Measurements from ENCODE around the gene ARID3B.

Gene ARID3B

GRCh38 chr15:74618841-74619596, 78.0 kb downstream of the ARID3B start:
- Histone ChIP-seq H3K79me2 (ENCODE audit: insufficient read depth, low read depth) (peaks cover 62% of the 10 kb centered on the region), H3K36me3 (ENCODE audit: insufficient read depth) (peaks cover 10% of the 10 kb centered on the region; the same call in 1 of the 2 replicates), H2AFZ (ENCODE audit: low read depth) (no peak overlapping the region), H3K27me3 (ENCODE audit: insufficient read depth, low read depth) (no peaks in the 10 kb centered on the region), H3K4me3 (IDR thresholded peaks at IDR 0.05; ENCODE audit: insufficient read depth, low read depth, low read length) (no peak overlapping the region), H3K9ac (no peak overlapping the region), H3K27ac (no peak overlapping the region), H3K4me2 (no peak overlapping the region), H3K4me1 (ENCODE audit: low read depth, poor library complexity, severe bottlenecking) (peaks cover 33% of the 10 kb centered on the region), H4K20me1 (ENCODE audit: insufficient read depth) (0 out of 2 replicates have a peak, but pooled peaks cover 6% of the 10 kb centered on the region)
- TF ChIP-seq CTCF (conservative IDR thresholded peaks at IDR 0.05; ENCODE audit: low read depth, low read length) = no peak

- Histone ChIP-seq H3K4me3 (IDR thresholded peaks at IDR 0.05; ENCODE audit: insufficient read depth, low read depth, low read length) (no peak overlapping the region), H4K20me1 (ENCODE audit: insufficient read depth) (0 out of 2 replicates have a peak, but pooled peaks cover 6% of the 10 kb centered on the region), H3K36me3 (ENCODE audit: insufficient read depth) (peaks cover 10% of the 10 kb centered on the region; the same call in 1 of the 2 replicates), H3K4me1 (ENCODE audit: low read depth, poor library complexity, severe bottlenecking) (peaks cover 33% of the 10 kb centered on the region), H3K27me3 (ENCODE audit: insufficient read depth, low read depth) (no peaks in the 10 kb centered on the region), H3K27ac (no peak overlapping the region), H2AFZ (ENCODE audit: low read depth) (no peak overlapping the region), H3K4me2 (no peak overlapping the region), H3K9ac (no peak overlapping the region), H3K79me2 (ENCODE audit: insufficient read depth, low read depth) (peaks cover 62% of the 10 kb centered on the region)
- TF ChIP-seq CTCF (conservative IDR thresholded peaks at IDR 0.05; ENCODE audit: low read depth, low read length) = no peak
These were observed 79.1 kb downstream of the ARID3B start for GRCh38 chr15:74619916-74620635.

- peaks cover 60% of the 10 kb centered on the region for H3K79me2 ChIP-seq (ENCODE audit: insufficient read depth, low read depth)
- H2AFZ ChIP-seq (ENCODE audit: low read depth) = no peak overlapping the region
- no peak overlapping the region for H3K9ac ChIP-seq
- no peak overlapping the region for H3K27ac ChIP-seq
- H3K36me3 ChIP-seq (ENCODE audit: insufficient read depth) = peaks cover 10% of the 10 kb centered on the region; the same call in 1 of the 2 replicates
- no peak overlapping the region for H3K4me2 ChIP-seq
- peak; percentile 93 for TF ChIP-seq CTCF (conservative IDR thresholded peaks at IDR 0.05; ENCODE audit: low read depth, low read length)
- no peaks in the 10 kb centered on the region for H3K27me3 ChIP-seq (ENCODE audit: insufficient read depth, low read depth)
- H3K4me1 ChIP-seq (ENCODE audit: low read depth, poor library complexity, severe bottlenecking) = peaks cover 41% of the 10 kb centered on the region
- 0 out of 2 replicates have a peak, but pooled peaks cover 6% of the 10 kb centered on the region for H4K20me1 ChIP-seq (ENCODE audit: insufficient read depth)
- H3K4me3 ChIP-seq (IDR thresholded peaks at IDR 0.05; ENCODE audit: insufficient read depth, low read depth, low read length) = no peak overlapping the region
These were observed 79.9 kb downstream of the ARID3B start for GRCh38 chr15:74620636-74621545.

- TF ChIP-seq CTCF (conservative IDR thresholded peaks at IDR 0.05; ENCODE audit: low read depth, low read length) = no peak
- H3K9ac ChIP-seq = no peak overlapping the region
- H3K27ac ChIP-seq = no peak overlapping the region
- no peak overlapping the region for H3K4me2 ChIP-seq
- peaks cover 54% of the 10 kb centered on the region for H3K79me2 ChIP-seq (ENCODE audit: insufficient read depth, low read depth)
- H3K4me1 ChIP-seq (ENCODE audit: low read depth, poor library complexity, severe bottlenecking) = peaks cover 48% of the 10 kb centered on the region
- H3K36me3 ChIP-seq (ENCODE audit: insufficient read depth) = peaks cover 10% of the 10 kb centered on the region; the same call in 1 of the 2 replicates
- 0 out of 2 replicates have a peak, but pooled peaks cover 6% of the 10 kb centered on the region for H4K20me1 ChIP-seq (ENCODE audit: insufficient read depth)
- no peak overlapping the region for H2AFZ ChIP-seq (ENCODE audit: low read depth)
- H3K4me3 ChIP-seq (IDR thresholded peaks at IDR 0.05; ENCODE audit: insufficient read depth, low read depth, low read length) = no peak overlapping the region
- H3K27me3 ChIP-seq (ENCODE audit: insufficient read depth, low read depth) = no peaks in the 10 kb centered on the region
These were observed 80.5 kb downstream of the ARID3B start for GRCh38 chr15:74621546-74621920.
